ENCODE results near the gene SKA1.
"Not testable (repeated sequence)": the region's sequence is repeated elsewhere in the genome, so short reads cannot be mapped to it uniquely, and the experiment has no call there.

Gene SKA1

DNA sequence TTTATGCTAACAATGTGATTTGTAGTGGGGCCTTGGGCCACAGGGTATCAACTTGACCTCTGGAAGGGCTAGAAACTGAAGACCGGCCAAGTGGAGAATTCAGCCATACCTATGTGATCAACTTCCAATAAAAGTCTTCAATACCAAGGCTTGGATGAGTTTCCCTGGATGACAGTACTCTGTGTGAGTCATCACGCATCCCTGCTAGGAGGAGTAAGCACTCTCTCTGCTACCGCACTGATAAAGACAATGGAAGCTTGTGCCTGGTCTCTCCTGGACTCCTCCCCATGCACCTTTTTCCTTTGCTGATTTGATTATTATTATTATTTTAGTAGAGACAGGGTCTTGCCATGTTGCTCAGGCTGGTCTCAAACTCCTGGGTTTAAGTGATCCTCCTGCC, 58.1 kb downstream of the SKA1 start:
- no peak for DNase-seq

DNA sequence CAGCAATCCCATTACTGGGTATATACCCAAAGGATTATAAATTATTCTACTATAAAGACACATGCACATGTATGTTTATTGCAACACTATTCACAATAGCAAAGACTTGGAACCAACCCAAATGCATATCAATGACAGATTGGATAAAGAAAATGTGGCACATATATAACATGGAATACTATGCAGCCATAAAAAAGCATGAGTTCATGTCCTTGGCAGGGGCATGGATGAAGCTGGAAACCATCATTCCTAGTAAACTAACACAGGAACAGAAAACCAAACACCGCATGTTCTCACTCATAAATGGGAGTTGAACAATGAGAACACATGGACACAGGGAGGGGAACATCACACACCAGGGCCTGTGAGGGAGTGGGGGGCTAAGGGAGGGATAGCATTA, 61.9 kb downstream of the SKA1 start:
- DNase-seq: not testable (repeated sequence)

DNA sequence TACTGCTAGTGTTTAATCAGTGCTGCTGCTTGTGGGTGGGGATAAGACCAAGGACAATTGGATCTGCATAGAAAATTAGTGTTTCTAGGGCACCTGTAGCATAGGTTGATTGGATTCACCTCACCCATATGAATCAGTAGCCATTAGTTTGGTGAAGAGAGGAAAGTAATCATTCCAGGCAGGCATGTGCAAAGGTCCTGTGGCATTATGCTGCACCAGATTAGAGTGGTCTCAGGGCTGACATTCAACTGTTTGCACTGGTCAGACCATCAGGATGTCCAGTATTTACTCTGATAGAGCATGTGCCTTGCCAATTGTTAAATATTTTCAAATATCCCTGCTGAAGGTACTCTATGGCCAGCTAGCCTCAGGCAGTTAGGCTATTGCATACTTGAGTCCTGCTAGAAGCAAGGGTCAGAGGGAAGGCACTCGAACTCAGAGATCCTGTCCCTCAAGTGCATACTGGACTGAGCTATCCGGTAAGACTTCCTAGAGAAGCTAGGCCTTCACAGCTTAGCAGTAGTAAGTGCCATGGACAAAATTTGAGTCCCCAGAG, 64.7 kb downstream of the SKA1 start:
- DNase-seq: no peak

DNA sequence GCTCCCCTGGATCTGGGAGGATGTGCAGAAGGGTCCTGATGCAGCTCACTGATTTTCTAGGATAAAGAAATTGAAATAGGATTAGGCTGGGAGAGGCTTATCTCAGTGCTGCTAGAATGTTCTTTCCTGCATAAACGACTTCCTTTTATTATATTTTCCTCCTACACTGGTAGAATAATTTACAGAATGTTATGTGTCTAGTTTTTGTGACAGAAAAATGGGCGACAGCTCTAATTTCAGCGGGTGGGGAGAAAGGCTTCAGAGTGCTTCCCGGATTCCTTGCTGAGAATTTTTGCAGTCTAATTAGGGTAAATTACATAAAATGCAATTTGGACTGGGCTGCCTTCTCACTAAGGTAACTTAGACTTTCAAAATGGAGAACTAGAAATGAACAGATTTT, 66.2 kb downstream of the SKA1 start:
- DNase-seq: no peak

DNA sequence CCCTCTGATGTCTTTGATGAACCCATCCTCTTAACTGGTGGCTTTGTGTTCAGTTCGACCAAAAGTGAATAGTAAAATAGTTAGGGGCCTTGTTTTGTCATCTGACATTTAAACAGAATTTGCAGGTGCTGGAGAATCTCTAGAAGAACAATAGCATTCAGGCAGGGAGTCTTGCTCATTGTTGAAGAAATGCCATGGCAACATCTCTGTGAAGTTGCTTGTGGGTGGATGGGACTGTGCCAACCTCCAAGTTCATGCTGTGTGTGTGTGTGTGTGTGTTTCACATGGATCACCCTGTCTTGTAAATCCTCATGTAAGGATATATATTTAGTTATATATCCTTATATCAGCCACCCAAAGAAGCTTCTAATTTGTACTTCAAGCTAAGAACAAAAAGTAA, 66.7 kb downstream of the SKA1 start:
- no peak for DNase-seq
